Measurements from ENCODE around the gene GYG2.

DNA sequence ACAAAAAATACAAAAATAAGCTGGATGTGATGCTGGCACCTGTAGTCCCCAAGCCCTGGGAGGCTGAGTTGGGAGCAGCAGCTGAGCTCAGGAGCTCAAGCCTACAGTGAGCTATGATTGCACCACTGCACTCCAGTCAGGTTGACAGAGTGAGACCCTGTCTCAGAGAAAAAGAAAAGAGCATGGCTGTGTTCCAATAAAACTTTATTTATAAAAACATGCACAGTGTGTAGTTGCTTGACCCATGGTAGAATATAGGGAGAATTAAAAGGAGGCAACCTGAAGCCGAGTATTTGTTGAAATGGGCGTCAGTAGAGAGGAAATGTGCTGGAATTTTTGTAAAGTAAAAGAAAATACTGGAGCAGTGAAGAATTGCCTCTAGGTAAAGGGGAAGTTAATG, 27.0 kb downstream of the GYG2 start:
- TF ChIP-seq CTCF (IDR thresholded peaks at IDR 0.05) (no peak), POLR2AphosphoS5 (IDR thresholded peaks at IDR 0.05) (no peak), EP300 (IDR thresholded peaks at IDR 0.05; ENCODE audit: low read depth) (no peak), POLR2A (IDR thresholded peaks at IDR 0.05) (no peak)

Measured in transverse colon (tissue), 4 donors.